Fibroblast of lung (primary cell): ENCODE data around the gene C2orf49.

ENCODE experiments used
- EZH2 ChIP-seq: IDR thresholded peaks from 2 replicates; pipeline ENCODE4 v1.5.1; 2012; ENCODE audit warnings: low read length, control low read depth, mild to moderate bottlenecking; ENCODE audit errors: missing control alignments
- TF ChIP-seq, protein P1 (sequence below), 2 donors: IDR thresholded peaks in 1 of 2; conservative IDR thresholded peaks in 1 of 2; 1 replicate in 1 of 2; 2 replicates in 1 of 2; pipeline ENCODE4 v1.5.1; 2011 to 2012; ENCODE audit warnings: low read length in 2 of 2, control low read depth in 1 of 2, inconsistent platforms in 1 of 2, low read depth in 1 of 2, mild to moderate bottlenecking in 1 of 2

- TF ChIP-seq, protein P1, sequence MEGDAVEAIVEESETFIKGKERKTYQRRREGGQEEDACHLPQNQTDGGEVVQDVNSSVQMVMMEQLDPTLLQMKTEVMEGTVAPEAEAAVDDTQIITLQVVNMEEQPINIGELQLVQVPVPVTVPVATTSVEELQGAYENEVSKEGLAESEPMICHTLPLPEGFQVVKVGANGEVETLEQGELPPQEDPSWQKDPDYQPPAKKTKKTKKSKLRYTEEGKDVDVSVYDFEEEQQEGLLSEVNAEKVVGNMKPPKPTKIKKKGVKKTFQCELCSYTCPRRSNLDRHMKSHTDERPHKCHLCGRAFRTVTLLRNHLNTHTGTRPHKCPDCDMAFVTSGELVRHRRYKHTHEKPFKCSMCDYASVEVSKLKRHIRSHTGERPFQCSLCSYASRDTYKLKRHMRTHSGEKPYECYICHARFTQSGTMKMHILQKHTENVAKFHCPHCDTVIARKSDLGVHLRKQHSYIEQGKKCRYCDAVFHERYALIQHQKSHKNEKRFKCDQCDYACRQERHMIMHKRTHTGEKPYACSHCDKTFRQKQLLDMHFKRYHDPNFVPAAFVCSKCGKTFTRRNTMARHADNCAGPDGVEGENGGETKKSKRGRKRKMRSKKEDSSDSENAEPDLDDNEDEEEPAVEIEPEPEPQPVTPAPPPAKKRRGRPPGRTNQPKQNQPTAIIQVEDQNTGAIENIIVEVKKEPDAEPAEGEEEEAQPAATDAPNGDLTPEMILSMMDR (conservative IDR thresholded peaks at IDR 0.05 in 1 of 2, IDR thresholded peaks at IDR 0.05 in 1 of 2; ENCODE audit: low read depth in 1 of 2, low read length in 2 of 2), result no peak
- no peak for TF ChIP-seq EZH2
Observed at GRCh38 chr2:105358593-105358992, 21.3 kb downstream of the C2orf49 start.
